NCI-H69 (cell line): Measurements from ENCODE around the gene RRAGA.
"Not testable (repeated sequence)": the region's sequence is repeated elsewhere in the genome, so short reads cannot be mapped to it uniquely, and the experiment has no call there.

Source experiments
- DNase-seq: peaks from one replicate; lab custom pipeline; 2025; lab: John Stamatoyannopoulos, UW

The RRAGA gene, protein sequence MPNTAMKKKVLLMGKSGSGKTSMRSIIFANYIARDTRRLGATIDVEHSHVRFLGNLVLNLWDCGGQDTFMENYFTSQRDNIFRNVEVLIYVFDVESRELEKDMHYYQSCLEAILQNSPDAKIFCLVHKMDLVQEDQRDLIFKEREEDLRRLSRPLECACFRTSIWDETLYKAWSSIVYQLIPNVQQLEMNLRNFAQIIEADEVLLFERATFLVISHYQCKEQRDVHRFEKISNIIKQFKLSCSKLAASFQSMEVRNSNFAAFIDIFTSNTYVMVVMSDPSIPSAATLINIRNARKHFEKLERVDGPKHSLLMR

DNA sequence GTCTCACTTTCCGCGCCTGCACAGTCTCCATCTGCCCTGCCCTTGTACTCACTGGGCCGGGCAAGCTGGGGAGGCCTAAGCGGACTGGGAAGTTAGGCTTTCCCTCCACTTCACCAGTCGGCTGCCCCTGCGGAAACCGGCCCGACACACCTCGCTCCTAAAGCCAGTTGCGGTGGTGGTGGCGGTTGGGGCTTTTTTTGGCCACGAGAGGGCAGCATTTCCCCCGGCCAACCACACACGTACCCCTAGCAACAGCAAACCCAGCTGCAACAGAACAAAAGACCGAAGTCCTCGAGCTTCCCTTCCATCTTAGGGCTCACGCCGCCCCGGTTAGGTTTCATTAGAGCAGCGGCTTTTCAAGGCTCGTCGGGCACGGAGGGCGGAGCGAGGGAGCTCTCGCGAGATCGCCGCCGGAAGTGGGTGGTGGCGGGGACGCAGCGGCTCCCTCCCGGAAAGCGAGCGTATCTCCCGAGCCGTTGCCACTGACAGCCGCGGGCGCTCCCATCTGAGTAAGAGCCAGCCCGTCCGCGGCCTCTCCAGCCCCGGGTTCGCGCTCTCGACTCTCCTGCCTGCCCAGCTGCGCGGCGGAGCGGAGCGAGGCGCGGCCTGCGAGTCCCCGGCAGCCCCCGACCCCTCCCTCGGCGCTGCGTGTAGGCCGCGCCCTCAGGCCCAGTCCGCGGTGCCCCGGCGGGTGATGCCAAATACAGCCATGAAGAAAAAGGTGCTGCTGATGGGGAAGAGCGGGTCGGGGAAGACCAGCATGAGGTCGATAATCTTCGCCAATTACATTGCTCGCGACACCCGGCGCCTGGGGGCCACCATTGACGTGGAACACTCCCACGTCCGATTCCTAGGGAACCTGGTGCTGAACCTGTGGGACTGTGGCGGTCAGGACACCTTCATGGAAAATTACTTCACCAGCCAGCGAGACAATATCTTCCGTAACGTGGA lies at the start of gene RRAGA:
TSS of gene RRAGA (plus strand) at position 462 of the 951 bp plus-strand sequence. CDS start at position 695, 233 bp downstream.
- peak; percentile 99 for DNase-seq

DNA sequence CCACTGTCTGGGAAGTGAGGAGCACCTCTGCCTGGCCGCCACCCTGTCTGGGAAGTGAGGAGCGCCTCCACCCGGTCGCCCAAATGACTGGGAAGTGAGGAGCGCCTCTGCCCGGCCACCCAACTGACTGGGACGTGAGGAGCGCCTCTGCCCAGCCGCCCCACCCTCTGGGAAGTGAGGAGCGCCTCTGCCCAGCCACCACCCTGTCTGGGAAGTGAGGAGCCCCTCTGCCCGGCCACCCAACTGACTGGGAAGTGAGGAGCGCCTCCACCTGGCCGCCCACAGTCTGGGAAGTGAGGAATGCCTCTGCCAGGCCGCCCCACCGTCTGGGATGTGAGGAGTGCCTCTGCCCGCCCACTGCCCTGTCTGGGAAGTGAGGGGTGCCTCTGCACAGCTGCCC lies 49.1 kb upstream of the RRAGA start:
- DNase-seq: no peak

DNA sequence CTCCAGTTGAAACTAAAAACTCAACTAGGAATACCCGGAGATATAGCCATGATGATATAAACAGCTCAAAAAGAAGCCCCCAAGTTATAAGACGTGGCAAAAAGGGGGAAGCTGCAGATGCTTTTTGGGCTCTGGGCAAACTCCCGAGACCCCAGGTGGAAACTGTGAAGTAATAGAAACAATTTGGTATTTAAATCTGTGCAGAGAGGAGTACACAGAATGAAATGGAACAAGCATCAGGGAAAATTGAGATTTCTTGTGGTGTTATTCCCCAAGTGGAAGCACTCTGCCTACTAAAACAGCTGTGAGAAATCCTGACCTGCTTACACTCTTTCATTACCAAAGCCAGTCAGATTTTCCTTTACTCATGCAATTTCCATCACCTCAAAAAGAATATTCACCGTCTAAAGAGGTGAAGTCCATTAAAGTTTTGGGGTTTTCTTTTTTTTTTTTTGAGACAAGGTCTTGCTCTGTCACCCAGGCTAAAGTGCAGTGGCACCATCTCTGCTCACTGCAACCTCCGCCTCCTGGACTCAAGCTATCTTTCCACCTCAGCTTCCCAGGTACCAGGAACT lies 39.7 kb upstream of the RRAGA start:
- DNase-seq: no peak

DNA sequence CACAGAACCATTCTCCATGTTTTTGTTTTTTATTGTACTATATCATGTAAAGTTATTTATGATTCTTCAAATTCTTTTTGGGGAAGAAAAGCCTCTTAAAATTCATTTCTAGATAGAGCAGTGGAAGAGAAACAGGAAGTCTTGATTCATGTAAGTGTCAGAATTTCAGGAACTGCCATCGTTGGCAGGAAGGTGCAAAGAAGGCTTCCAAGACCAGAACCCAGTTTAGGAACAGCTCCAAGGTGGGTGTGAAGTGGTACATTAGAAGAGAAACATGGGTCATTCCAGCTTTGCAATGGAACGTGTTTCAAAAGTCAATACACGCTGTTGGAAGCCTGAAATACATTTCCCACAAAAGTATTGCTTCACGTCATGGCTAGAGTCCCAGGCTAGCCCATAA lies 31.0 kb upstream of the RRAGA start:
- DNase-seq: no peak

DNA sequence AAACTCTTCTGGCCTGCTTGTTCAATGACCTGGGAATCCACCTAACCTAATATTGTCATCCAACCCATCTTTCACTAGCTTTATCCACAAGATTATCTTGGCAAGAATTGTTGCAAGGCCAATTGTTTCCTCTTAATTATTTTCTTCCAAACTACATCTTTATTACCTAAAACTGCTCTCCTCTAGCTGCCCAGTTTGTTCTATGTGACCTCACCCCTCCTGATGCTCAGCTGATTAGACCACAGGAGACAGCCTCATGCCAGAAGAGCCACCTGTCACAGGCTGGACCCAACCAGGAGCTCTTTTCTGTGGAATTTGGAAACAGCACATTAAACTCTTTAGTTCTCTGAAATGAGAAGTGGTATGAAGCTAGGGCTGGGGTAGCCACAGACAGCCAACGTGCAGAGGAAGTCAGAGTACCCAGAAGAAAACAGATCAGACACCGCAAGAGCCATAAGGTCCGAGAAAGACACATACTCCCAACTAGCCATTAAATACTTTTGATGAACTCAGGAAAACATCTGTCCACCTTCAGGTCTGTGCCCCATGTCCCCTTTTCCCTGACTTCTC lies 28.3 kb upstream of the RRAGA start:
- DNase-seq: no peak

DNA sequence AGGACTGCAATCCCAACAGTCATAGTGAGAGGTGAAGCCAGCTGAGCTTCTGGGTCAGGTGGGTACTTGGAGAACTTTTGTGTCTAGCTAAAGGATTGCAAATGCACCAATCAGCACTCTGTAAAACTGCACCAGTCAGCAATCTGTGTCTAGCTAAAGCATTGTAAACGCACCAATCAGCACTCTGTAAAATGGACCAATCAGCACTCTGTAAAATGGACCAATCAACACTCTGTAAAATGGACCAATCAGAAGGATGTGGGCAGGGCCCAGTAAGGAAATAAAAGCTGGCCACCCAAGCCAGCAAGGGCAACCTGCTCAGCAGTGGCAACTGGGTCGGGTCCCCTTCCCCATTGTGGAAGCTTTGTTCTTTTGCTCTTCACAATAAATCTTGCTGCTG lies 27.6 kb upstream of the RRAGA start:
- DNase-seq: not testable (repeated sequence)

DNA sequence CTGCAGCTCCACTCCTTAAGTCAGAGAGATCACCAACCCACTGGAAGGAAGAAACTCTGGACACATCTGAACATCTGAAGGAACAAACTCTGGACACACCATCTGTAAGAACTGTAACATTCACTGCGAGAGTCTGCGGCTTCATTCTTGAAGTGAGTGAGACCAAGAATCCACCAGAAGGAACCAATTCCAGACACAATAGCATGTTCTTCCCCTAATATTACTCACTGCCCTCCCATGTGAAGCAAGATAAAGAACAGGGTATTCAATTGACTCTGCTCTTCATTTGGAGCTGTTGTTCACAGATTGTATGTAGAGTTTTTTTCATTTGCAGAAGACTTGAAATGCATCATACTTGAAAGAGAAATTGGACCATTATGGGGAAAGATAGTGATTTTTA lies 27.0 kb upstream of the RRAGA start:
- no peak for DNase-seq

DNA sequence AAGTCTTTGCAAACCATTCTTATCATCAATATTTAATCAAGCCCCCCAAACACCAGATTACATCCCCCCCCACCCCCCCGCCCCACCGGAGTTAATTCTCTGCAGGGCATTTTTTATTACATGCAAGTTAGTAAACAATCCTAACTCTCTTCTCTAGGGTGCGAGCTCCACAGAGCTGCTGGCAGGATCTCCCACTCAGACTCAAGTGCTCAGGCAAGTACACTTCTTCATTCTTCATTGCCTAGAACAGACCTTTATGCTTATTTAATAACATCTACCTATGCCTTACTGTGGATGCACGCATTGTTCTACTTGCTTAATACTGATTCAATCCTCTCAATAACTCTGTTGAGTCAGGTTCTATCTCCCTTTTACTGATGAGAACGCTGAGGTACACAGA lies 26.1 kb upstream of the RRAGA start:
- DNase-seq: no peak

DNA sequence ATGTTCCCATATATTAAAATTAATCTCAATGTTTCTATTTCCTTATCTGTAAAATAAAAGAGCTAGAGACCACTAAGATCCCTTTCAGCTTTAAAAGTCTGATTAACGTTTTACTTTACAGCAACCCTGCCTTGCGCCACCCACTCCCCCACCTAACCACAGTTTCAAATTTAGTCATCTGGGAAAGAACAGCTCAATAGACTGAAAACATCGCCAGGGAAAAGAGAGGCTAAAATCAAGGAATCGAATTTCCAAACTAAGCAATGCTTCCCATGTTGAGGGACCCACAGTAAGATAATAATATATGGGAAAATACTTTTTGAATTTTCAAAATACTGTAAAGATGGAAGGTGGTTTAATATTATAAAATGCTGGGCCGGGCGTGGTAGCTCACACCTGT lies 22.9 kb upstream of the RRAGA start:
- DNase-seq: no peak

DNA sequence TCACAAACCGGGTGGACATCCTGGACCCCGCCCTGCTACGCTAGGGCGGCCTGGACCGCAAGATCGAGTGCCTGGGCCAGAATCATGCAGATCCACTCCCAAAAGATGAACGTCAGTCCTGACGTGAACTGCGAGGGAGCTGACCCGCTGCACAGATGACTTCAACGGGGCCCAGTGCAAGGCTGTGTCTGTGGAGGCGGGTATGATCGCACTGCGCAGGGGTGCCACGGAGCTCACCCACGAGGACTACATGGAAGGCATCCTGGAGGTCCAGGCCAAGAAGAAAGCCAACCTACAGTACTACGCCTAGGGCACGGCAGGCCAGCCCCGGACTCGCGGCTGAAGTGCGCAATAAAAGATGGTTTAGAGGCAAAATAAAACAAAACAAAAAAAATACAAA lies 21.4 kb upstream of the RRAGA start:
- DNase-seq: no peak

DNA sequence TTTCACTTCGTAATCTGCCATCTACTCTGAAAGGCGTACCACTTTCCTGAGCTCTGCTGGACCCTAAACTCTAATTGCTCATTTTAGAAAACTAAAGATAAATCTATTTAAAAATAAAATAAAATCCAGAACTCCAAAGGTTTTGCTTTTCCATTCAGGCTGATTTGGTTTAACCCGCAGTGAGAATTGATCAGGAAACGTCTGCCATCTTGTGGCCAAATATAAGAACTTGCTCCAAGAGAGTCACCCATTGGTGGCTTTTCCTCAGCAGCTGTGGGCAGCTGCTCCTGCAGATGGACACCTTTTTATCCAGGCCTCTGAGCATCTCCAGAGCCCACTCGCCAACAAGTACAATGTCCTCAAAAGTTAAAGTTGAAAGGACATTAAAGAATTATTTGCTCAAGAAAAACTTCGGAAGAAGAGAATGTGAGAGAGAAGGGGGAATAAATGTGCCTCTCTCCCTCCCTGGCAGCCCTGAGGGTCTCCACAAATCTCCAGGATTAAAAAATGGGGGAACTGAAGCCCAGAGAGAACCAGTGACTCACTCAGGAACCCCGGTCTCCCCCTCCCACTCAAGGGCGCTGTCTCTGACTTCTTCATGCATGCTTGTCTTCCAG lies 20.3 kb upstream of the RRAGA start:
- DNase-seq: peak; percentile 84

DNA sequence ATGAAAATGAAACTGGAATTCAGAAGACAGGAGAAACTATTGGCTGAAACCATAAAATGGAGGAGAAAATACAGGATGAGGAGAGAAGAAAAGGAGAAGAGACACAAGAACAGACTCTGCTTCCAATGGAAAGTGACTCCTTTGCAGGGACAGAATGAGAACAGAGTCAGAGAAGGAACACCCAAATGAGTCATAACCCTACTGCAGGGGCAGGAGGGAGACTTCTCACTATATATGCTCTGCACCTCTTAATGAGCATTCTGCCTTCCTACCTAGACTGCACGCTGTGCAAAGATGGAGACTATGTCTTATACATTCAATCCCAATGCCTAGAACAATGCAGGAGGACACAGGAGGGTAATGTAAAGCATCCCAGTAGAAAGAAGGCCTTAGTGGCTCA lies 18.3 kb upstream of the RRAGA start:
- peak; percentile 37 for DNase-seq

DNA sequence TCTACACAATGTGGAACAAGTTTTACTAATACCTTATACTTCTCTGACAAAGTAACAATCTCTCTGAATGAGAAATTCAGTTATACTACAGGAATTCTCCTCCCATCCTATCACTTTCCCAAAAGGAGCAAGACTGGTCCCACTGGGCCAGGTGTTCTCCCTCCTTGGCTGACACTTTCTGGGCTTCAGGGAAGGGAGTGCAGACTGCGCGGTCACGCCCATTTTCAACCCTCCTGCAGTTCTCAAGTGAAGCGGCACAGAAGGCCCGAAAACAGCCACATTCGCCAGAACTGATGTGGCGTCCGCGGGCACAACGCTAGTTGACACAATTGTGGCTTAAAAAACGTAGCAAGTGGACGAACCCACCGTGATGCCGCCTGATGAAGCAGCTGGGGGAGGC lies 16.8 kb upstream of the RRAGA start:
- peak; percentile 89 for DNase-seq

DNA sequence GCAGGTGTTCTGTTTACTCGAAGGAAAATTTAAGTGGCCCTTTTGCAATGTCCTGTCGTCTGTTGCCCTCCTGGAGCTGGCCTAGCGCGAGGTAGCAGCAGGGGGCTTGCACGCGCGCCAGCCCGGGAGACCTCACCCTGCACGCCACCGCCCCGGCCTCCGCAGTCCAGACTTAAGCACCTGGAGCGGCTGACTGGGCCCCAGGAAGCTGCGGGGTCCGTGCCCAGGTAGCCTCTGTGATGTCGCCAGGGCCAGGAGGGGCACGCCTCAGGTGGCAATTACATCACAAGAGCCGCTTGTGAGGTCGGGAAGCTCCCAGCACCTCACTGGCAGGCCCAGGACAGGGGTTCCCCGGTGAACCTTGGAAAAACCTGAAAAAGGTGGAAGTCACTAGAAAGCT lies 16.2 kb upstream of the RRAGA start, which contains the start of gene SAXO1:
TSS of gene SAXO1 (minus strand) at position 195 of the 400 bp plus-strand sequence. CDS start 301 bp downstream, outside the sequence.
- DNase-seq: no peak

DNA sequence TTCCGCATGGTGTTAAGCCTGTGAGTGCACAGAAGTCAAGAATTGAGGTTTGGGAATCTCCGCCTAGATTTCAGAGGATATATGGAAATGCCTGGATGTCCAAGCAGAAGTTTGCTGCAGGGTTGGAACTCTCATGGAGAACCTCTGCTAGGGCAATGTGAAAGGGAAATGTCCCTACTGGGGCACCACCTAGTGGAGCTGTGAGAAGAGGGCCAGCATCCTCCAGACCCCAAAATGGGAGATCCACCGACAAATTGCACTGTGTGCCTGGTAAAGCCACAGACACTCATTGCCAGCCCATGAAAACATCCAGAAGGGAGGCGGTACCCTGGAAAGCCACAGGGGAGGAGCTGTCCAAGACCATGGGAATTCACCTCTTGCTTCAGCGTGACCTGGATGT lies 12.6 kb upstream of the RRAGA start:
- DNase-seq: peak; percentile 10

DNA sequence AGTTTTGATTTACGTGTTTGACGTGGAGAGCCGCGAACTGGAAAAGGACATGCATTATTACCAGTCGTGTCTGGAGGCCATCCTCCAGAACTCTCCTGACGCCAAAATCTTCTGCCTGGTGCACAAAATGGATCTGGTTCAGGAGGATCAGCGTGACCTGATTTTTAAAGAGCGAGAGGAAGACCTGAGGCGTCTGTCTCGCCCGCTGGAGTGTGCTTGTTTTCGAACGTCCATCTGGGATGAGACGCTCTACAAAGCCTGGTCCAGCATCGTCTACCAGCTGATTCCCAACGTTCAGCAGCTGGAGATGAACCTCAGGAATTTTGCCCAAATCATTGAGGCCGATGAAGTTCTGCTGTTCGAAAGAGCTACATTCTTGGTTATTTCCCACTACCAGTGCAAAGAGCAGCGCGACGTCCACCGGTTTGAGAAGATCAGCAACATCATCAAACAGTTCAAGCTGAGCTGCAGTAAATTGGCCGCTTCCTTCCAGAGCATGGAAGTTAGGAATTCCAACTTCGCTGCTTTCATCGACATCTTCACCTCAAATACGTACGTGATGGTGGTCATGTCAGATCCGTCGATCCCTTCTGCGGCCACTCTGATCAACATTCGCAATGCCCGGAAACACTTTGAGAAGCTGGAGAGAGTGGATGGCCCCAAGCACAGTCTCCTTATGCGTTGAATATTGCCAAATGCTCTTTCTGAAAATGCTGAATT lies 850 bp downstream of the RRAGA start:
- peak; percentile 73 for DNase-seq

DNA sequence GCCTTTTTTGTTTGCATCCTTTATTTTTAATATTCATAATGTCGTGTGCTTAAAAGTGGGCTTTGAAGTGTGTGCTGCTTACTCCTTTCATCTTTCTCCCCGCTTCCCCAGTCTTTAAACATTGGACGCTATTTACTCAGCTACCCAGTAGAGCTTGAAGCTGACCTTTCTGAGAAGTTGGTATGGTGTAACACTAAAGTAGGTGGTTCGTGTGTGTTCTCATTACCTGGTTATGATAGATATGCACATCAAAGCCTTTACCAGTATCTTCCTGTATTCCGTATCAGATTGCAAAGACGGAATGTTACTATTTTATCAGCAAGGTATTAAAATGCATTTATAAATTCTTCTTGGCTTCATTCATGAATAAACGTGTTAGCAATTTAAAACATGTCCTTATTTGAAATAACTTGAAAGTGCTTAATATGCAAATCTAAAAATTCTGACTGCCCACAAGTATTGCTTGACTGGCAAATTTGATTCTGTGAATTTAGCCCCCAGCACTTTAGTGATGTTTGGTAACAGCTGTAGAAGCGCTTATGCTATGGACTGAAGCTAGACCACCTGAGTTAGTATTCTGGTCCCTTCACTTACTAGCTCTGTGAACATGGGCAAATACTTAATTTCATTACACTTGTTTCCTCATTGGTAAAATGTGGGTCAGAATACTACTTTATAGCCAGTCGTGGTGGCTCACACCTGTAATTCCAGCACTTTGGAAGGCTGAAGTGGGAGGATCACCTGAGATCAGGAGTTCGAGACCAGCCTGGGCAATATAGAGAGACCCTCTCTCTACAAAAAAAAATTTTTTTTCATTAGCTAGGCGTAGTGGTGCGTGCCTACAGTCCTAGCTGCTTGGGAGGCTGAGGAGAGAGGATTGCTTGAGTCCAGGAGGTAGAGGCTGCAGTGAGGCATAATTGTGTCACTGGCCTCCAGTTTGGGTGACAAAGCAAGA lies 1.7 kb downstream of the RRAGA start:
- DNase-seq: peak; percentile 61

DNA sequence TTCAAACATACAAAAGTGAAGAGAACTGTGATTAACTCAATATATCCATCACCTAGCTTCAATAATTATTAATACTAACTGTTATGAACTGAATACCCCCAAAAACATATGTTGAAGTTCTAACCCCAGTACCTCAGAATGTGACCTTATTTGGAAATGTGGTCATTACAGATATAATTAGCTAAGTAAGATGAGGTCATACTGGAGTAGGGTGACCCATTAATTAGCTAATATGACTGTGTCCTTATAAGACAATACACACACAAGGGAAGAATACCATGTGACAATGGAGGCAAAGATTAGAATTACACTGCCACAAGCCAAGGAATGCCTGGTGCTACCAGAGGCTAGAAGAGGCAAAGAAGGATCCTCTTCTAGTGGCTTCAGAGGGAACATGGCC lies 7.8 kb downstream of the RRAGA start:
- DNase-seq: peak; percentile 17

DNA sequence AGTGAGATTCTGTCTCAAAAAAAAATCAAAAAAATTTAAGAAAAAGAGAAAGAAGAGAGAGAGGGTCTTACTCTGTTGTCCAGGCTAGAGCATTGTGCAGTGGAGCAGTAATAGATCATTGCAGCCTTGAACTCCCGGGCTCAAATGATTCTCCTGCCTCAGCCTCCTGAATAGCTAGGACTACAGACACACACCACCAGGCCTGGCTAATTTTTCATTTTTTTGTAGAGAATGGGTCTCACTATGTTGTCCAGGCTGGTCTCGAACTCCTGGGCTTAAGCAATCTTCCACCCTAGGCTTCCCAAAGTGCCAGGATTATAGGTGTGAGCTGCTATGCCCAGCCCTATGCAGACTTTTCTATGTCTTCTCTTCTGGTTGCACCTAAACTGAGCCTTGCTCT lies 25.0 kb downstream of the RRAGA start:
- DNase-seq: no peak

DNA sequence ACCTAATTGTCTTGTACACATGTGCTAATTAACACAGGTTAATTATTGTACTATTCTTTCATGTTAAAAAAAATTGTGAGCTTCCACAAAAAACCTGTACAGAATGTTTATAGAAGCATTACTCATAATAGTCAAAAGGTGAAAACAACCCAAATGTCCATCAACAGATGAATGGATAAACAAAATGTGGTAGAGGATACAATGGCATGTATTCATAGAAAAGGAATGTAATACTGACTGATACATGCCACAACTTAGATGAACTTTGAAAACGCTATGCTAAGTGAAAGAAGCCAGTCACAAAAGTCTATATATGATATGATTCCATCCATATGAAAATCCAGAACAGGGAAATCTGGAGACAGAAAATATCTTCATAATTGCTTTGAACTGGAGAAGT lies 25.6 kb downstream of the RRAGA start:
- no peak for DNase-seq
